Measurements from ENCODE around the gene TRAF3IP3. TPM values are rescaled to one million over a fixed set of nuclear protein-coding genes. Genes with fewer than 3 reads are reported as not detected.

The TRAF3IP3 gene
- total and polyA plus RNA-seq, 2 donors (not counting 1 experiment from before 2014, with no cell fraction given) = 262 to 344 TPM

GRCh38 chr1:209797978-209798639, 42.3 kb downstream of the TRAF3IP3 start:
- Histone ChIP-seq H3K4me3 (ENCODE audit: control extremely low read depth in 1 of 5, extremely low read depth in 1 of 5, insufficient read depth in 1 of 5, low read depth in 2 of 5, low read length in 4 of 5) (no peak overlapping the region), H3K4me2 (replicated peaks; ENCODE audit: low read depth, low read length, poor library complexity, severe bottlenecking) (no peak overlapping the region), H3K79me2 (ENCODE audit: control insufficient read depth, insufficient read depth, low read length) (no peaks in the 10 kb centered on the region), H3K27ac (ENCODE audit: low read length in 2 of 2) (no peak overlapping the region), H4K20me1 (ENCODE audit: control insufficient read depth, insufficient read depth, low read length, poor library complexity, severe bottlenecking) (no peaks in the 10 kb centered on the region), H3K9ac (ENCODE audit: low read length) (no peak overlapping the region), H3K9me3 (ENCODE audit: control extremely low read depth in 1 of 3, control insufficient read depth in 2 of 3, insufficient read depth in 1 of 3, low read length in 2 of 3) (no peaks in the 10 kb centered on the region), H2AFZ (ENCODE audit: insufficient read depth, low read depth, low read length, poor library complexity, severe bottlenecking) (no peak overlapping the region), H3K27me3 (replicated peaks in 1 of 4; ENCODE audit: control extremely low read depth in 1 of 4, control insufficient read depth in 3 of 4, insufficient read depth in 4 of 4, low read length in 3 of 4) (peaks cover 0 to 24% (median 14%) of the 10 kb centered on the region in 4 experiments), H3K4me1 (ENCODE audit: control insufficient read depth in 2 of 2, insufficient read depth in 2 of 2, low read length in 2 of 2) (no peaks in the 10 kb centered on the region), H3K36me3 (replicated peaks in 1 of 2; ENCODE audit: control extremely low read depth in 1 of 2, control insufficient read depth in 1 of 2, extremely low read depth in 1 of 2, insufficient read depth in 2 of 2, low read length in 1 of 2) (no peaks in the 10 kb centered on the region)
- H3K27ac Mint-ChIP-seq = no peak overlapping the region
- DNase-seq (no peak), ATAC-seq (ENCODE audit: low read depth) (no peak)
- no peaks in the 10 kb centered on the region for H3K4me1 Mint-ChIP-seq
- H3K27me3 Mint-ChIP-seq = peaks cover 30% of the 10 kb centered on the region
- no peak for TF ChIP-seq EZH2 (IDR thresholded peaks at IDR 0.05; ENCODE audit: borderline replicate concordance, insufficient read depth, low read depth, low read length, poor library complexity, severe bottlenecking)
- TF ChIP-seq CTCF (IDR thresholded peaks at IDR 0.05) = no peak
- 88% methylated on average over 8 of the region's 9 CpGs for WGBS (ENCODE audit: insufficient coverage)
- CTCF ChIA-PET = interaction anchor here (0.8 to 1.0 kb wide), 2 partner anchors 25 to 29 kb away, joined by 3 to 4 read pairs; partner anchors contain the start of gene UTP25
- POLR2A ChIA-PET = no interaction called here
- no peak overlapping the region for H3K4me3 Mint-ChIP-seq
- intact Hi-C loops (cut with micrococcal nuclease) = no loop called here
- H3K9me3 Mint-ChIP-seq (ENCODE audit: insufficient read depth) = no peaks in the 10 kb centered on the region
